Uterus (tissue), 2 donors: ENCODE measurements around the gene SAP25.

ENCODE experiments used
- CTCF ChIP-seq, 4 experiments: fragments of 200-600 bp in 2 of 4; fragments of 450-650 bp in 2 of 4; sonication (generic) in 2 of 4; IDR thresholded peaks; one replicate each; pipeline ENCODE4 v1.5.1; 2016 to 2019; ENCODE audit warnings: antibody characterized with exemption in 4 of 4, mild to moderate bottlenecking in 2 of 4, moderate library complexity in 1 of 4
- POLR2A ChIP-seq, 2 donors: fragments of 450-650 bp; IDR thresholded peaks; one replicate each; pipeline ENCODE4 v1.6.1; 2016; ENCODE audit warnings: antibody characterized with exemption in 2 of 2, mild to moderate bottlenecking in 1 of 2, moderate library complexity in 1 of 2

DNA sequence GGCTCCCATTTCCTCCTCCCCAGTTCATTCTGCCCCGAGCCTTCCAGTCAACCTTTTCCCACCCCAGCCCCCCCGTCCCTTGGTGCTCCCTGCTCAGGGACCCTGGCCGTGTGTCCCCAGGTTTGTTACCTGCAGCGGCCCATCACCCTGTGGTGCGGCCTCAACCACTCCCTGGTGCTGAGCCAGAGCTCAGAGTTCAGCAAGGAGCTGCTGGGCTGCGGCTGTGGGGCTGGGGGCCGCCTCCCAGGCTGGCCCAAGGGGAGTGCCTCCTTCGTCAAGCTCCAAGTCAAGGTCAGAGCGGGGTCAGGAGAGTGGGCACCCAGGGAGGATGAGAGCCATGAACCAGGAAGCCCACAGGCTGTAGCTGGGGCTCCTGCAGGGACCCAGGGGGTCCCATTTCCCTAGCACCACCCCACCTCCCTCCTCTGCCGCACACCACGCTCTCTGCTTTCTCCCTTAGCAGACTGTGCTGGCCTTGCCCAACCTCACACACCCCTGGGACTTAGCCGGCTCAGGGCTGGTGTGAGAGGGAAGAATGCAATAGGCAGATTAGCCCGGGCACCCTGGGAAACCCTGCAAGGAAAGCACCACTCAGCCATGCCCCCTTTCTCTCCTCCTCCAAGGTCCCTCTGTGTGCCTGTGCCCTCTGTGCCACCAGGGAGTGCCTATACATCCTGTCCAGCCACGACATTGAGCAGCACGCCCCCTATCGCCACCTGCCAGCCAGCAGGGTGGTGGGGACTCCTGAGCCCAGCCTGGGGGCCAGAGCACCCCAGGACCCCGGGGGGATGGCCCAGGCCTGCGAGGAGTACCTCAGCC lies 26.4 kb upstream of the SAP25 start:
- no peak for TF ChIP-seq CTCF (IDR thresholded peaks at IDR 0.05)
- no peak for TF ChIP-seq POLR2A (IDR thresholded peaks at IDR 0.05)
